GM19467 (cell line): ENCODE data around the gene SPTBN1.

Experiments used
- ATAC-seq: cut with Tn5 transposase; IDR thresholded peaks from one replicate; pipeline ENCODE4 v1.9.1; 2021; ENCODE audit warnings: mild to moderate bottlenecking, moderate library complexity; ENCODE audit not compliant: unreplicated experiment

Gene SPTBN1

DNA sequence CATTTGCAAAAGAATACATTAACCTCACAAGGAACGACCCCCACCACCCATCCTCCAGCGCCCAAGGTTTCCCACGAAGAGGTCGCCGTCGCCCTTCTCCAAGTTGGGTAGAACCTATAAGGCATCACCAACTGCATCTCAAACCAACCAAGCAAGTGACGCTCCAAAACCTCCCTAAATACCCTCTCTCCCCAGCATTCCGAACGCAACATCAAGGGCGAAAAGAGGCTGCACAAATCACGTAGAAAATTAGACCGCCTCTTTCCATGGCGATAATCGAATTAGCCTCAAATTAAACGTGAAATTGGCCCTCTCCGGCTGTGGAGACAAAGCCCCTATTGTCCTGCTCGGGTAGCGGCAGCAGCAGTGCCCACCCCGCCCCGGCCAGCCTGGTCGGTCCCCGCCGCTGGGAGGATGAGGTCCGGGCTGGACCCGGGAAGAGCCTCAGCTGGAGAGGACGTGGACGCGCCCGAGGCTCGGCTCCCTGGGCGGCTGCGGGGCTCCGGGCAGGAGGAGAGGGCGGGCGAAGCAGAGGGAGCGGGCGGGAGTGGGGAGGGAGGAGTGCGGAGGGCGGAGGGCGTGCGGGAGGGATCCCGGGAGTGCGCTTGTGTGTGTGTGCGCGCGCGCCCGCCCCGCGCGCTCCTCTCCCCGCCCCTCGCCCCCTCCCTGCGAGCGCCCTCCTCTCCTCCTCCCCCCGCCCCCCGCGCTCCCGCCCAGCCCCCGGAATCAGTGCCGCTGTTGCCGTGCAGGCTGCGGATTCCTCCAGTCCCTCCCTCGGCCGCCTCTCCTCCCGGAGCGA, at the start of gene SPTBN1:
TSS of gene SPTBN1 (plus strand) at position 765 of the 799 bp plus-strand sequence. CDS start 70,092 bp downstream, outside the sequence.
- peak; percentile 32 for ATAC-seq

DNA sequence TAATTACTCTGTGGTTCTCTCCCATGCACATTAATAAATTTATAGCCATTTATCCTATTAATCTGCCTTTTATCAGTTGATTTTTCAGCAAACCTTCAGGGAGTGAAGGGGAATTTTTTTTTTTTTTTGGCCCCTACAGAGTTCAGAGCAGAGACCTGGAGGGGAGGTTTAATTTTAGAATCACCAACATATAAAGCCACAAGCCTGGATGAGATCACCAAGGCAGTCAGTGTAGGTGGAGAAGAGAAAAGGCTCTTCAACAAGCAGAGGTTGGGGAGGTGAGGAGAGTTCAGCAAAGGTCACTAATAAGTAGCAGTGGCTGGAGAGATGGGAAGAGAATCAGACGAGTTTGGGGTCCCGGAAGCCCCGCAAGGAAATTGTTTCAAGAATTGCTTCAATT, 48.4 kb upstream of the SPTBN1 start:
- no peak for ATAC-seq

DNA sequence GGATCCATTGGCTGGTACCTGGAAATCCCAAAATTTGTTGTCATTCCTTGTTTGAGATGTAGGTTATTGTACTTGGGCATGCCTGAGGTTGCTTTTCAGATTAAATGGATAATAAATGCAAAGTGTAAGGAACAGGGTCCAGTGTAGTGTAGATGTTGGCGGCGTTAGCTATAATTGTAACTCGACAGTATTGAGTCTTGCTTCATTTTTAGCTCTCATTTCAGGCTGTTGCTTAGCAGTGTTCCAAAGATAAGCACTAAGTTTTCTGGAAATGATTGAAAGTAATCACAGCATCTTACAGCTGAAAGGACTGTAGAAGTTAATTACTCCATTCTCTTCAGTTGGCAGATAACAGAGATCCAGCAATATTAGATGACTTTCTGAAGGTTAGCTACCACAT, 47.8 kb upstream of the SPTBN1 start:
- no peak for ATAC-seq

DNA sequence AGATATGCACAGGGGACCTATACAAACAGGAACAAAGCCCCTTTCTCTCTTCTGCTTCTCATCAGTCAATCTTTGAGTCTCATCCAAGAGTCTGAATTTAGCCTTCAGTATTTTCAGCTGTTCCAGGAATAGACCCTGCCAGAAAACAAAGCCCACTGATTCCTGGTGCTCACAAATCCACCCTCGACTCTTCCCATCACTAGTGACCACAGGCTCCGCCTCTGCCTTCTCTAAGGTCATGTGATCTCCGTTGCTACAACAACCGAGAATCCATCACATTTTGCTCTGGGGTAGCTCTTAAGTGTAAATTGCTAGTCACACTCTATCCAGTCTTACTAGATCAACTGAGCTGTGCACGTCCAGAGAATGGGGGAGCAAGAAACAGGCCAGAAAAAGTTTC, 46.4 kb upstream of the SPTBN1 start:
- no peak for ATAC-seq

DNA sequence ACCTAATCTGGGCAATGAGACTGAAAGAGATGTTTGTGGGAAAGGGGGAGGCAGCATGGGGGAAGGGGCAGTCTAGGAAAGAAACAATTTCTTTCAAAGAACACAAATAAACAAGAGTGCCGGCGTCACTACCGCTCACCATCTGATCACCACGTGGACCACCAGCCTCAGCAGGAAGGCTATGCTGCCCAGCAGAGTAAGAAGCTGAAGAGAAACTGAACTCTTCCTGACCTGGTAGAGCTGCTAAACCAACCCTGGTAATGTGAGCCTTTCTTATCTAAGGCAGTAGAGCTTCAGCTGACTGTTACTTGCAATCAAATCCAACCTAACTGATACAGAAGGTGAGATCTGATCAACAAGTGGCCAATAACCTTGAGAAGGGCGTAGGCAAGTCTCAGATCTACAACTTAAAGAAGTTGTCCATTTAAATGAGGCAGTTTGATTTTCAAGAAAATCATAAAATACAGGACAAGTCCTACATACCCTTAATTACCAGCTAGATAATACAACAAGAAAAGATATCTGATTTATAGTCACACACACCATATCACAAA, 44.2 kb upstream of the SPTBN1 start:
- ATAC-seq: no peak

DNA sequence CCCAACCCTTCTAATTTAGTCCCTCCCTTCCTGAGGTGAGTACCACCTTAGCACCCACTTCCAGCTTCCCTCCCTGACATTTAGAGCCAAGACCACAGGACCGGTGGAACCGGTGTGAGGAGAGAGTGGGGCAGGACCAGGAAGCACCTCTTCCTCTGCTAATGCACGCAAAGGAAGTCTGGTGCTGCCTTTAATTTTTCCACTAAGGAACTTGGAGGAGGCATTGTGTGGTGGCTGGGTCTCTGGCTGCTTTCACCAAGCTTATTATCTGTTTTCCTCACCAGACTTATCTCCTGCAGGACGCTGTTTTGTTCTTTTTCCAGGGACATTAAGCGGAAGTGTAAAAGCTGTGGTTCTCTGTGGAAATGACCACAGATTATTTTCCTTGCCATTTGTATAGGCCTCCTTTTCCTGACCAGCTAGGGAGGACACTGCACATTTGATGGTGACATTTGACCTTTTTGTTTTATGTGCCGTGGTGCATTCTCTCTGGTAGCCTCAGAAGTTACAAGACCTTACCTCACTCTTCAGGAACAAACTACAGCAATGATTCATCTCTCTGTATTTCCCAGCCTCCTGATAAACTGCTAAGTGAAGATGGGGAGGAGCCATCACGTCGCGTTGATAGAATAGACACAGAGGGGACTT, 39.8 kb upstream of the SPTBN1 start:
- no peak for ATAC-seq

DNA sequence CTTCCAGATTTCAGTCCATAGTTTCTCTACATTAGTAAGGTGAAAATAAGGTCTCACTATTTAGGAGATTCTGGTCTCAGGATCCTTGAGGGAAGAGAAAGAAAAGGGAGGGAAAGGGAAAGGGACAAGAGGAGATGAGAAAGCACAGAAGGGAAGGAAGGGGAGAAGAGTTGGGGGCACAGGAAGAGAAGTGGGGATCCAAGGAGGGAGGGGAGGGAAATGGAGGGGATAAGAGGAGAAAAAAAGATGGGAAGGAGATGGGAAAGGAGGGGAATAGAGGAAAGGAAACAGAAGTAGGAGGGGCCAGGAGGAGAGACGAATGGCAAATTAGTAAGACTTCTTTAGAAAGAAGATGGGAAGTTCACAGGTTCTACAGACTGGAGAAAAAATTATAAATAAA, 39.2 kb upstream of the SPTBN1 start:
- no peak for ATAC-seq

DNA sequence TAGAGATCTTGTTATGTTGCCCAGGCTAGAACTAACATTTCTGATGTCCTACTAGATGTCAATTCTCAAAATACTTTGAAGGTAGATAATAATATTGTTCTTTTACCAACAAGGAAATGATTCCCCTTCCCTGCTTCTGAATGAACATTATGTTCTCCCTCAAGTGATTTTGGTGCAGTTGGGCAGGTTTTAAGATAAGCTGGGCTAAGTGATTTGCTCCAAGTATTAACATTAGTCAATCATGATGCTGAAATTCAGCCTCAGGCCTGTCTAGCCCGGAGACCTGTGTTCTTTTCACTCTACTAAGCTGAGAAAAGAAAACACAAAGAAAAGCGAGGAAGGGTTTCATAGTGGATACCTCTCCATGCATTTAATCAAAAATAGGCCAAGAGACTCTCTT, 38.5 kb upstream of the SPTBN1 start:
- no peak for ATAC-seq

DNA sequence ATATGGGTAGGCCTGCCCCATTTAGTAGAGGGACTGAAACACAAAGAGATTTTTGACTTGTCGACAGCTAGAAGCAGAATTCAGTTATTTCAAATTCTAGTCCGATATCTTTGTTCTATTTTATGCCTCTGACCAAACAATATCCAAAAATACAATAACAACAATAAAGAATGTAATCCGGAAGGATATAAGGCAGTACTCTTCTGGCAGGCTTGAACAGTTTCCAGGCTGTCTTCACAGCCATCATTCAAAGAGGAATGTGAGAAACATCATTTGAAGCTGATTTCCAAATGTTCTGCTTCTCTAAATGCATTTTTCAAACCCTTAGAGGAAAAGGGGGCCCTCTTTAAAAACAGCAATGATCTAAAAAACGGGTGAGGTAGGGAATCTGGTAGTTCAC, 36.7 kb upstream of the SPTBN1 start:
- no peak for ATAC-seq

DNA sequence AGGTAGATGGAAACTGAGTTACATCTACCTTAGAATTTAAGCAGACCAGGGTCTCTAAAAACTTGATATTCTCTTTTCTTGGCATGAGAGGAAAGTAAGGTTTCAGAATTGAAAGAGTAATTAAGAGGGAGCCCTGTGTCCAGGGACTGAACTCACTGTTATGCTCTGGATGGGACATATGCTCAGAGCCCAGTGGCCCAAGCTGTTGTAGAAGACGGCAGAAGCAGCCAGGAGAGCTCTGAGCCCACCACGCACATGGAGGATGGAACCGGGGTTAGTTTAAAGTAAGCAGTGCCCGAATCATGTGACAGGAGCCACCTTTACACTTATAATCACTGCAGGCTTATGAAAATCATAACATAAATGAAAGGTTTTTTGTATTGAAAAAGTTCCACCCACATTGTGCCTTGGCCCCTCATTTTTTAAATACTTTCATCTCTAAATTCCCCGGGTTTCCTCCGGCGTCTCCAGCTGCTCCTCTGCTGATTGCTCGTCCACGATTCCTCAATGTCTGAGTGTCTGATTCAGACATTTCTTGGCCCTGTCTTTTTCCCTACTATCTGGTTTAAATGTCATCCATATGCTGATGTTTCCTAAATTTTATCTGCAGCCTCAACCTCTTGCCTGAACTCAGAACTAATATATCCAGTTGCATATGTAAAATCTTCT, 36.1 kb upstream of the SPTBN1 start:
- no peak for ATAC-seq

DNA sequence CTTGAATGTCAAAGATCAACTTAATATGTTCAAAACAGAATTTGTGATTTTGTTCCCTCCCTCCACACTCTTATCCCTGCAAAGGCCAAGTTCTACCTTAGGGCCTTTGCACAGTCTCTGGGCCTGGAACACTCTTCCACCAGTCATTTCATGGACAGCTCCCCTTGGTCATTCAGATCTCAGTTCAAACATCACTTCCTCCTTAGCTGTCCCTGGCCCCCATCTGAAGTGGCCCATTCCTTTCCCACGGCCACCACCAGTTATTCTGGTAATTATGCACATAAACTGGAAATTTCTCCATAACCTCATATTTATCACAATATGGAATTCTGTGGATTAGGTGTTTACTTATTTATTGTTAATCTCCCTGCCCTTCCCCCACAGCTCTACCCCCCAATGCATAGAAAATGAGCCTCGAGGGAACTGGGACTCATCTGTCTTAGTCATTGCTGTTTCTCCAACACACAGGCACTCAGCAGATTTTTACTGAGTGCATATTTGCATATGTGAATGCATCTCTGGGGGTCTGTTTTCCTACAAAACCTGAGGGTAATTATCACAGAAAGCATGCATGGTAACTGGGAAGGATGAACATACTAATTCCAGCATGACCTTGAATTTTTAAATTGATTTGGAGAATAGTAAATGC, 35.5 kb upstream of the SPTBN1 start:
- ATAC-seq: no peak

DNA sequence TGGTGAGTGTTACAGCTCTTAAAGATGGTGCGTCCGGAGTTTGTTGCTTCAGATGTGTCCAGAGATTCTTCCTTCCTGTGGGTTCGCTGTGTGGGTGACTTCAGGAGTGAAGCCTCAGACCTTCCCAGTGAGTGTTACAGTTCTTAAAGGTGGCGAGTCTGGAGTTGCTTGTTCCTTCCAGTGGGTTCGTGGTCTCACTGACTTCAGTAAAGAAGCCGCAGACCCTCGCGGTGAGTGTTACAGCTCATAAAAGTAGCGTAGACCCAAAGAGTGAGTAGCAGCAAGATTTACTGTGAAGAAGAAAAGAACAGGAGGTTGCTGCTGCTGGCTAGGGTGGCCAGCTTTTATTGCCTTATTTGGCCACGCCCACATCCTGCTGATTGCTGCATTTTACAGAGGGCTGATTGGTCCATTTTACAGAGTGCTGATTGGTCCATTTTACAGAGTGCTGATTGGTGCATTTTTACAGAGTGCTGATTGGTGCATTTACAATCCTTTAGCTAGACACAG, 34.0 kb upstream of the SPTBN1 start:
- no peak for ATAC-seq

DNA sequence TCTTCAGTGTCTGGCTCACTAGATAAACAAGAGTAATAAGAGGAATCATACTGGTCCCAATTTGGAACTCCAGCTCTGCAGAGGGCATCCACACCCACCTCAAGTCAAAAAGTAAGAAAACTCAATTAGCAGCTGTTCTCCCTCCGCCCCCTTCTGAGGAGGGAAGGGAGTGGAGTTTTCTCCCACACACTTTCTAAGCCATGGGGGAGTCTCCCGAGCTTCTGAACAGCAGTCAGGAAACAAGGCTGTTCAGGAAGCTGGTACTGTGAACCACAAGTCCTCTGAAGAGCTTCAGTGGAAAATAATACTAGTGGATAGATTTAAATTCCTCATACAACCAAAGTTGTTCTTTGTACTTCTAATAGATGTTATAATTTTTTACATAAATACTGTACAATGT, 32.9 kb upstream of the SPTBN1 start:
- ATAC-seq: no peak

DNA sequence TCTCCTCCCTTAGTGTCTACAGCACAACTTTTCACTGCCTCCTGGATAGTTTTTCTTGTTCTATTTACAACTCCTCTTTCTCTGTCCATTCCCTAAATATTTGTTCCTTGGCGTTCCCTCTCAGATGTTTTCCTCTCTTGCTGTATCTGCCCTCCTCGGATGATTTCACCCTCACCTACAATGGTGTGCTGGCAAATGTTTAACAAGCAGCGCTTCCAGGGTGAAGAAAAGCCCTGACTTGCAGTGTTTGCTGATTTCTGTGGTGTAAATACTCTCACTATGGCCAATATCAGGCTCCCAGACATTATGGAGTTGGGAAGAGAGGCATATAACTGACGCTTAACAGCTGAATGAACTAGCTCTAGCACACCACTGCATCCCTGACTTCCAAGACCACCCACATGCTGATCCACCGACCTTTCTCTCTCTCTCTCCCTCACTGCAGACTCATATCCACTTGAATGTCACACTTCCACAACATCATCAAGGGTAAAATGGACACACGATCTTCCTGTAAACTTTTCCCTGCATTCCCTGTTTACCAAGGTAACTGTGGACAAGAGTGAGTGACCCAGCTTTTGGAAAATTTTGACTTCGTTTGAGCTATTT, 31.5 kb upstream of the SPTBN1 start:
- ATAC-seq: no peak

DNA sequence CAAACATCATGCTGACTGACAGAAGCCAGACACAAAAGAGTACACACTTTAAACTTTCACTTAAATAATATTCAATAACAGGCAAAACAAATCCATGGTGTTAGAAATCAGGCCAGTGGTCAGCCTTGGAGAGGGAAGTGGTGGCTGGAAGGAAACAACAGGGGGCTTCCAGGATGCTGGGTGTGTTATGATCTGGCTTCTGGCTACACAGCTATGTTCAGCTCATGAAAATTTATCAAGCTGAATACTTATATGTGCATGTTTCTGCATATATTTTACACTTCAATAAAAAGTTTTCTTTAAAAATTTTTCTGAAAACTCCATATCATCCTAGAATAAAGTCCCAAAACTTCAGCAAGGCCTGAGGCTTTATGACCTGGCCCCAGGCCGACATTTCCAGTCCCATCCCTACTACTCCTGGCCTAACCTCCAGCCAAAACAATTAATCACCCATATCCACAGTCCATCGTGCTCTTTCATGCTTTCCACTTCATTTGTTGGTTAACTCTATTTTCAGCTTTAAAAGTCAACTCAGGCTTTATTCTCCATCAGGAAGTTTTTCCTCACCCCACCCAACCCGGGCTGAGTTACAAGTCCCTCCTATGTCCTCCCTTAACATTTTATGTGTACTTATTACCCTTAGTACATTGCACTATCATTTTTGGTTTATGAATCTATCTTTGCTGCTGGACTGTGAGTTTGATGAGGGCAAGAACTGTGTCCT, 27.9 kb upstream of the SPTBN1 start:
- no peak for ATAC-seq

DNA sequence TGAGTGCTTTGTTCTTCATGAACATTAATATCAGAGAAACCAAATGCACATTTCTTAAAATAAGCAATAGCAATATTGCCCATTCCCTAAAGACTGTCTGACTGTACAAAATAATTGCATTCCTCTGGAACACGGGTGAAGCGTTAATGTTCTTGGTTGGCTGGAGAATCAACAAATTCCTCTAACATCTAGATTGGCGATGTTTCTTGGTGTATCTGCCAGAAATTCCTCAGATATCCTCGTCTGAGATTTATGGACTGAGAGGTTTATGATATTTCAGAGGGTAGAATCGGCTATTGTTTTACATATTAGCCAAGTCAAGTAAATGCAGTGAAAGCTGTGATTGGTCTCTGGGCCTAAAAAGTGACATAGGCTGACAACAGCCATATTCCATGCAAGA, 27.1 kb upstream of the SPTBN1 start:
- ATAC-seq: no peak

DNA sequence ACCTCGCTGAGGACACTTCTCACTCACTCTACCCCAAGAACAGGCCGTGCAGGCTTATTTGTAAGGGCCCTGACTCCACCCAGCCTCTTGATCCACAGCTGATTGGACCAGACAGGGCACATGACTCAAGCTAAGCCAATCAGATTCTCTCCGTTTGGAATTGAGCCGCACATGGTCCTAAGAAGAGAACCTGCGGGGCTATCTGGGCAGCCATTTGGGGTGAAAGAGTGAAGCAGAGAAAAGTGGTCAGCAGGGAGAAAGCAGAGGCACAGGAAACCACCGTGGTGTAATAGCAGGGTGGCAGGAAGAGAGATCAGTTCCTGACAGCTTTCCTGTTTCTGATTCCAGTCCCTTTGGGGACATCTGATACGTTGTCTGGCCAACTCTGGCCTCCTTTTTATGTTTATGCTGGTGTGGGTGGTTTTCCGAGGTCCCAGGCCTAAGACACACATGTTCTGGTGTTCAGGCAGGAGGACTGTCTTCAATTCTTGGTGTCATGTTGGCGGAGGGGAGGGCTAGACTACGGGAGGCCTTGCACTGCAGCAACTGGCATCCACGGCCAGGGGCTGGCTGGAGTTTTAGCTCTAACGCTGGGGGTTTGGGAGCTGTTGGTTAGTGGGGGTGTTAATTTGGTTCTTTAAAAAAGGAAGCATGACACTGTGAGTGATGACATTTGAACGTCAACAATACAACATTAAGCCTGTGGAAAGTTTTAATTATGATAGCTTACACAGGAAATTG, 26.1 kb upstream of the SPTBN1 start:
- no peak for ATAC-seq

DNA sequence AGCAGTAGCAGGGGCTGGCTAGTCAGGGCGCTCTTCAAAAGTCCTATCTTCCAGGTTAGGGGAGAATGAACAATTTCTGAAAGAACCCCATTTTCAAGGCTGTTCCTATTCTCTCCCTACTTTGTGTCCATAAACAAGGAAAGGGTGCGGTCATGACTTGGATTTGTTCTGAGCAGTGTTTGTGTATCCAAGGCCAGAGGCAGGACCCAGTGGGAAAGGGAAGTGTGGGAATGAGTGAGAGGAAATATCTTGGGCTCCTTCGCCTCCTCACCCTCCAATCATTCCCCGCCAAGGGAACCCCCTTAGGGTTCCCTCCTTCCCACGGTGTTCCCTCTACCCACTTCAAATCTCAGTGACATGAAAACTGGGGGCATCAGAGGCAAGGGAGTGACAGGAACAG, 25.5 kb upstream of the SPTBN1 start:
- ATAC-seq: no peak
